ENCODE measurements around the gene STPG3. TPM values are rescaled to one million over a fixed set of nuclear protein-coding genes. Genes with fewer than 3 reads are reported as not detected.

Gene STPG3
- total and polyA plus RNA-seq, 2 of the 4 experiments (the other 2 are of a cell fraction), result not detected

DNA sequence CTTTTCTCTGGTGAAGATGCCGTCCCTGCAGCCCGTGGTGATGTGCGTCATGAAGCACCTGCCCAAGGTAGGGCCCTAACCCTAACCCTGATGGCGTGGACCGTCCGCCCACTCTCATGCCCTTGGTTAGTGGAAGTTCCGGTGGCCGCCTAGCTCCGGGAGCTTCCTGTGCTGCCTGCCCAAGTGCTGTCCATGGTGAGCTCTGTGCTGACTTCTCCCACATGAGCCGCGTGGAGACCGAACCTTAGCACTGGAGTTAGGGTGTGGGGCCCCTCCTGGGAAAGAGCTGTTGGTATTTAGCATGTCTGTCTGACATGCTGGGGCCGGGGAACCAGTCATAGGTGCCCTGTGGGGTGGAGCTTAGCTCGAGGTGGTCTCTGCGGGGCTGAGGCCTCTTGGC is 5.3 kb downstream of the STPG3 start:
- dilution Hi-C loops (cut with HindIII; ENCODE audit: low sequenced_read_pairs, unreplicated experiment) (no loop called here), intact Hi-C loops (cut with micrococcal nuclease) (no loop called here), in situ Hi-C loops (cut with MboI; ENCODE audit: low sequenced_read_pairs) (no loop called here)
- DNase-seq (no peak), ATAC-seq (ENCODE audit: low read depth) (no peak)
- H4K5ac ChIP-seq (ENCODE audit: low read depth, low read length), result no peak overlapping the region
- H4K8ac ChIP-seq (ENCODE audit: low read depth in 2 of 2, low read length in 2 of 2), result no peak overlapping the region; a peak in 1 of 4 replicates
- H2BK20ac ChIP-seq (ENCODE audit: low read depth, low read length), result no peak overlapping the region
- H3K56ac ChIP-seq (ENCODE audit: extremely low read depth, insufficient read depth, low read length), result no peak overlapping the region
- peak overlapping the region; percentile 96 for H3K4me3 ChIP-seq (ENCODE audit: insufficient read depth, low read depth, low read length)
- peaks cover 11% of the 10 kb centered on the region for H3K4me1 ChIP-seq (ENCODE audit: control insufficient read depth, insufficient read depth, low read length)
- H2BK15ac ChIP-seq (ENCODE audit: low read depth, low read length), result no peak overlapping the region
- peak overlapping the region; percentile 85; the same call in 1 of the 2 replicates for H3K9ac ChIP-seq (ENCODE audit: low read depth, low read length)
- peak overlapping the region; percentile 63; the same call in 1 of the 2 replicates for H3K4ac ChIP-seq (ENCODE audit: low read depth, low read length)
- TF ChIP-seq BHLHE40 (IDR thresholded peaks at IDR 0.05; ENCODE audit: low read depth, low read length), result no peak
- no peak for TF ChIP-seq MAFK (IDR thresholded peaks at IDR 0.05; ENCODE audit: low read depth, low read length)
- no peak for TF ChIP-seq USF2 (IDR thresholded peaks at IDR 0.05; ENCODE audit: low read depth, low read length)
- no peak for TF ChIP-seq NFE2L2 (IDR thresholded peaks at IDR 0.05; ENCODE audit: low read depth, low read length)
- TF ChIP-seq SMC3 (IDR thresholded peaks at IDR 0.05; ENCODE audit: low read depth, low read length), result no peak
- no peak for TF ChIP-seq MAZ (IDR thresholded peaks at IDR 0.05; ENCODE audit: borderline replicate concordance, low read depth, low read length)
- TF ChIP-seq CTCF (conservative IDR thresholded peaks at IDR 0.05; ENCODE audit: low read depth, low read length), result no peak
- no peak for TF ChIP-seq POLR2A (IDR thresholded peaks at IDR 0.05; ENCODE audit: low read depth, low read length)
- TF ChIP-seq CHD1 (IDR thresholded peaks at IDR 0.05; ENCODE audit: low read depth, low read length), result no peak
- no peak for TF ChIP-seq FOS (IDR thresholded peaks at IDR 0.05; ENCODE audit: low read depth, low read length)
- TF ChIP-seq MXI1 (IDR thresholded peaks at IDR 0.05; ENCODE audit: borderline replicate concordance, low read depth, low read length), result no peak
- no peak for TF ChIP-seq ELK1 (IDR thresholded peaks at IDR 0.05; ENCODE audit: borderline replicate concordance, low read depth, low read length)
- no peak for TF ChIP-seq RFX5 (IDR thresholded peaks at IDR 0.05; ENCODE audit: low read depth, low read length)
- no peak for TF ChIP-seq RCOR1 (IDR thresholded peaks at IDR 0.05; ENCODE audit: insufficient replicate concordance, low read length)
- TF ChIP-seq RAD21 (IDR thresholded peaks at IDR 0.05; ENCODE audit: low read length), result no peak
- no peak for TF ChIP-seq CEBPB (IDR thresholded peaks at IDR 0.05; ENCODE audit: low read depth, low read length)
- peak overlapping the region; percentile 98 for H2AK9ac ChIP-seq (replicated peaks; ENCODE audit: low read depth, low read length, poor library complexity)
- H3K14ac ChIP-seq (replicated peaks; ENCODE audit: low read depth, low read length), result no peak overlapping the region
- CTCF ChIA-PET, result no interaction called here
- H3K27me3 ChIP-seq (ENCODE audit: control insufficient read depth, insufficient read depth, low read length), result no peaks in the 10 kb centered on the region
- POLR2A ChIA-PET (ENCODE audit: unreplicated experiment), result interaction anchor here (0.5 kb wide), 1 partner anchor 20 kb away, joined by 3 read pairs; no protein-coding TSS in a partner anchor
- peaks cover 22% of the 10 kb centered on the region for H3K36me3 ChIP-seq (ENCODE audit: control insufficient read depth, insufficient read depth, low read length)
- H2AFZ ChIP-seq (replicated peaks; ENCODE audit: low read length, poor library complexity), result no peak overlapping the region
- peaks cover 11% of the 10 kb centered on the region for H4K20me1 ChIP-seq (ENCODE audit: insufficient read depth, low read length)
- H2BK5ac ChIP-seq (ENCODE audit: low read depth, low read length, poor library complexity, severe bottlenecking), result no peak overlapping the region
- no TSS peak for BruUV-seq (replicated peaks)
- no peak overlapping the region for H2BK120ac ChIP-seq (ENCODE audit: low read depth, low read length)
- H3K23ac ChIP-seq (ENCODE audit: low read depth, low read length), result no peak overlapping the region
- H3K4me2 ChIP-seq (ENCODE audit: low read depth, low read length), result peak overlapping the region; percentile 97
- no peak overlapping the region for H4K91ac ChIP-seq (ENCODE audit: insufficient read depth, low read depth, low read length)
- no peak overlapping the region for H3K18ac ChIP-seq (ENCODE audit: low read depth, low read length)
- H2AK5ac ChIP-seq (ENCODE audit: low read depth, low read length), result peak overlapping the region; percentile 72; the same call in 1 of the 2 replicates
- H3K9me1 ChIP-seq (ENCODE audit: insufficient read depth, low read length), result no peaks in the 10 kb centered on the region
- no peaks in the 10 kb centered on the region for H3K9me3 ChIP-seq (ENCODE audit: control insufficient read depth, insufficient read depth, low read length)
- peaks cover 15 to 37% of the 10 kb centered on the region in 2 experiments for H3K79me1 ChIP-seq (ENCODE audit: low read depth in 1 of 2, low read length in 2 of 2)
- H3K27ac ChIP-seq (ENCODE audit: insufficient read depth, low read length), result no peak overlapping the region
- 96% methylated on average over 9 of the region's 15 CpGs; no CpG with 5 or more reads in 1 of the 2 experiments for WGBS, 2 experiments (ENCODE audit: extremely low coverage in 2 of 2, insufficient read length in 1 of 2)

All from IMR-90 (cell line).